Measurements from ENCODE around the gene ZBTB48.
A peak's percentile ranks its signal among the peaks of the same experiment; 100 is the strongest.
"Not testable (repeated sequence)": the region's sequence is repeated elsewhere in the genome, so short reads cannot be mapped to it uniquely, and the experiment has no call there.

Gene ZBTB48

DNA sequence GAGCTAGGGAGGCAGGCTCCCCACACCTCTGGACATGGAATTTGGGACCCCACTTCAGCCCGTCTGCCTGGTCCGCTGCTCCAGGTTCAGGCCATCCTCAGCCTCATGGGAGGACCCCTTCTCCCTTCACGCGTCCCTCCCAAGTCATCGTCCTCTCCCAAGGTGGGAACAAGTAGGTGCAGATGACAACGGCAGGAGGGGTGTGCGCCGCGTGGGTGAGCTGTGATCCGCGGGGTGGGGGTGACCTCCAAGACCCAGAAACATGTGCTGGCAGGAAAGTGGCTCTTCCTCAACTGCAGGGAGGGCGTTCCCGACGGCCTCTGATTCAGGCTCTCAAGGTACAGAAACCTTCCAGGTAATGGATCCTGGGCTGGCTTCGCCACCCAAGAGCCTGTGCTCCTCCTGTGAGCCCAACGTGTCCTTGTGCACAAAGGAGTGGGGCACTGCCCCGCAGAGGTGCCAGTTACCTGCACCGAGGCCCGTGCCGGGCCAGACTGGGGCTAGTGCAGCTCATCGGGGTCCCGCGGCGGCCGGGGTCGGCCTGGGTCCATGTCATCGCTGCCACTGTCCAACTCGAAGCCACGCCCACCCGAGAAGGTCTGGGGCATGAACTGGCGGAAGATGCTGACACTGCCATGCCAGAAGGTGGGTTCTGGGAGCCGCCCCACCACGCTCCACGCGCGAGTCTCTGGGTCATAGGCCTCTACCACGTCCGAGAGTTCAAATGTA is 13.2 kb downstream of the ZBTB48 start:
- DNase-seq, result no peak

DNA sequence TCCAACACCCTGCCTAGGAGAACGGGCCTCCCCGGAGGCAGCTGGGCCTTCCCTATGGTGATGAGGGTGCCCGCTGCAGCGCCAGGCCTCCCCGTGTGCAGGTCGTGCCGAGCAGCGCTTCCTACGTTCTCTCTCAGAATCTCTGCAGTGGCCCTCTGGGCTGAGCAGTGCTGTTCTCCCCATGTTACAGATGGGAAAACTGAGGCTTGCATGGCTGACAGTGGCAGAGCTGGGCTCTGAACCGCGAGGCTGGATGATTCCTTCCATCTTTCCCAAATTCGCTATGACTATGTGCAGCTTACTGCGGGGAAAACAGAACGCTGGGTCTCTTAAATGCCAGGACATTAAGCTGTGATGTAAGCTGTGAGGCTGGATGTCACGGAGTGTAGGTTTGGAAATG is 14.0 kb downstream of the ZBTB48 start:
- no peak for DNase-seq

DNA sequence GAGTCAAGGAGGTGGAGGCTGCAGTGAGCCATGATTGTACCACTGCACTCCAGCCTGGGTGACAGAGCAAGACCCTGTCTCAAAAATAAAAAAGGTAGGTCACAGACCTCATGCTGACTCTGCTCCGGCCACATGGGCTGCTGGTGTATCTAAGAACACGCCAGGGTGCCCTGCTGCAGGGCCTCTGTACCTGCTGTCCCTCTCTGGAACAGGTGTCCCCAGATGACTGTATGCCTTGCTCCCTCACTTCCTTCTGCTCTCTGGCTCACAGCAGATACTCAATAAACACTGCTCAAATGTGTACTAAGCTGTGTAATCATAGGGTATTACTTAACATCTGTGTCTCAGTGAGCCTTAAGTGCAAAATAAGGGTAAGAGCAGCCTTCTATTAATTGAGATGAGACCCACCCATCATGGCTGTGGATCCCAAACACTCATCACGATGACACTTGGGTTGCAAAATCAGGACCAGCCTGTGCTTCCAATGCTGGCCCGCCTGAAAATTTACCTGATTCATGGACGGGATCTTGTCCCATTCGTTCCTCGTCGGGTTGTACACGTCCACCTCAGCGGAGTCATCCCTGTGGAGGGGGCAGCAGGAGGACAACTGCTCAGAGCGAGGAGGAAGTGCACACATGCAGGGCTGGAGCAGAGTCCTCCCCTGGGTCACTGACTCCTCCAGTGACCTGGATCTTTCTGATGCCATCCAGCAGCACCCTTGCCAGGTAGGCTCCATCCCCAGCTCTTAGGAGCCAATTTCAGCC is 15.4 kb downstream of the ZBTB48 start:
- no peak for DNase-seq

DNA sequence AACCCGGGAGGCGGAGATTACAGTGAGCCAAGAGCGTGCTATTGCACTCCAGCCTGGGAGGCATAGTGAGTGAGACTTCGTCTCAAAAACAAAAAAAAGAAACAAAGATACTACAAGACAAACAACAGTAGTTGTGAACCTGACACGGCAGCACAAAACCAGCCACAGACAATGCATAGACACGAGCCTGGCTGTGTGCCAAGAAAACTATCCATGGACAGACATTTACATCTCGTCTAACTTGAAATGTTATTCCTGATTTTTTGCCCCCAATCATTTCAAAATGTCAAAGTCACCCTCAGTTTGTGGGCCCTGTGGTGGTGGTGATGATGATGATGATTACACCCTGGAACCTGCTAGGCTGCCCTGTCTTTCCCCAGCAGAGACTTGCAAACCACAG is 16.6 kb downstream of the ZBTB48 start:
- no peak for DNase-seq

DNA sequence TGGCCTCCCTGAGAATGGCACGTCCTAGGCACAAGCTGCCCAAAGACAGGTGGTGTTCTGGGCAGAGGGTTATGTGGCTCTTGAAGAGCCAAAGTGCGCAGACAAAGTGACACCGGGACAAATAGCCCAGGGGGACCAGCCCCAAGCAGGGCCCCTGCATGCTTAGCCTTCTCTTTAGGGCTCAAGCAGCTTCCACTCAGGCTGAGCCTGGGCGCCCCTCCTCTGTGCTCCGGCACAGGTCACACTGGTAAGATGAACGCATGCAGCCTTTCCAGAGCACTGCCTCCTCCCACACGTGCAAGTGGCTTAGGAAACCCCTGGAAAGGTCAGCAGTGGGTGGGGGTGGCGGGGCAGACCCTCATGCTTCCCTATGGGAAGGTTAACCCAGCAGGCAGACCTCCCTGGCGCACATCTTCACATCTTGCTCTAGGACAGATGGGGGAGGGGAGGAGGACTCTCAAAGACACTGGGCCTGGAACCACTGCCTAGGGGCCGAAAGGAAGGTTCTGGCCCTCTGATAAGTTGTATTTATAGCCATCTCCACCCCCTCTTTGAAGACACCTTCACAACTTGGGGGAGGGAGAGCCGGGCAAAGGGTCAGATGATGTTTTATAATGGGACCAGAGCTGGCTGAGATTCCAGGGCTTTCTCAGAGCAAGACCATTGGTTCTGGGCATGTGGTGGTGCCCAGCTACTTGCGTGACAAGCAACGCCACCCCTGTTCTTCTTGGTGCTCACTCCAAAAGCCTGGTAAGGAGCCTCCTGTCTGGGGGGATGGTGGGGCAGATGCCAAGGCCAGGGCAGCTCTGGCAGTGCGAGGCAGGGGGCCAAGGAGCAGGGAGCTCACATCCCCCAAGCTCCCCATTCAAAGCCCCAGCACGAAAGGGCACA is 17.3 kb downstream of the ZBTB48 start:
- no peak for DNase-seq

DNA sequence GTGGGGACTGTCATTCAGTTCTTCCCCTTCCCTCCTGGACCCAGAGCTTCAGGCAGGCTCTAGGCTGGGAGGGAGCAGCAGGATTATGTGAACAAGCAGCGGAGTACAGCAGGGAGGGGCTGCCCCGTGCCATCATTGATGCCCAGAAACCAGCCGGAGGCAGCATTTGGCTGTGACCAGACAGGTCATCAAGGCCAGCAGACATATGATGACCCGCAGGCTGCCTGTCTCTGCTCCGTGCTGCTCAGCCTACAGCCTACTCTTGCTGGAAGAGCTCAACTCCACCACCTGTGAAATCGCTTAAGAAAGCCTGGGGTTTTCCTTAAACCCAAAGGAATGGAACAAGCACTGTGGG is 18.0 kb downstream of the ZBTB48 start:
- no peak for DNase-seq

DNA sequence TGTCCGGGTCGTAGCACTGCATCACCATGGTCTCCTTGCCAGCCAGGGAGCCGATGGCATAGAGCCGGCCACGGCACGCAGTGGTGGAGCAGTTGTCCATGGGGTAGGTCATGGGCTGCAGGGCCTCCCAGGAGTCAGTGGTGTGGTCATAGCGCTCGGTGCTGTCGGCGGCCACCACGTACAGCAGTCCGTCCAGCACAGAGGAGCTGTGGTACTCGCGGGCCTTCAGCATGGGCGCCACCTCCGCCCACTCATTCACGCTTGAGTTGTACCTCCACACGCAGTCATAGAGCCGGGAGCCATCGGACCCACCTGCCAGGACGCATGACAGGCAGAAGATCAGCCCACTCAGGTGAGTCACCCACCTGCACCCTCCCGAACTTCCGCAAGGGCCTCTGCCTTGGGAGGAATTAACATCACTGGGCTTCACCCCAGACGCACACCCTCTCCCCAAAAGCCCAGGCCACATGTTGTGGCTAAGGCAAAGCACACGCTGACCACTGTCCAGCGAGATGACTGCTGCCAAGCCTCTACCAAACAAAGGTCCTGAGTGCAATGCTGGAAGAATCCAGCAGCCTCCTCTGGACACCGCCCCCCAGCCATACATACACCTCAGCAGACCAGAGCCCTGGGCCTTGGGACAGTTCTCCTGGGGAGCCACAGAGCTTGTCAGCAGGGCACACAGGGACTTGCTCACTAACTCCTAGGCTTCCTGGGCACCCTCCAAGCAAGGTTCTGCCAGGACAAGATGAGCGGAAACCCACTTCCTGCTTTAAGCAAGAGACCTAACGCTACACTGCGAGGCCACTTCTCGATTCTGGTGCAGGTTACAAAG is 19.6 kb downstream of the ZBTB48 start:
- peak; percentile 71 for DNase-seq

DNA sequence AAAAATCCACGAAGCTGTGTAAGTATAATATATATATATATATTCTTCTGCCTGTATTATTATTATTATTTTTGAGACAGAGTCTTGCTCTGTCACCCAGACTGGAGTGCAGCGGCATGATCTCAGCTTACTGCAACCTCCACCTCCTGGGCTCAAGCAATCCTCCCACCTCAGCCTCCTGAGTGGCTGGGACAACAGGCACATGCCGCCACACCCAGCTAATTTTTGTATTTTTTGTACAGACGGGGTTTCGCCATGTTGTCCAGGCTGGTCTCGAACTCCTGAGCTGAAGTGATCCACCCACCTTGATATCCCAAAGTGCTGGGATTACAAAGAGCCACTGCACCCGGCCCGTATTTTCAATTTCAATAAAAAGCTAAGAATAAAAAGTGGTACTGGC is 20.2 kb downstream of the ZBTB48 start:
- not testable (repeated sequence) for DNase-seq

DNA sequence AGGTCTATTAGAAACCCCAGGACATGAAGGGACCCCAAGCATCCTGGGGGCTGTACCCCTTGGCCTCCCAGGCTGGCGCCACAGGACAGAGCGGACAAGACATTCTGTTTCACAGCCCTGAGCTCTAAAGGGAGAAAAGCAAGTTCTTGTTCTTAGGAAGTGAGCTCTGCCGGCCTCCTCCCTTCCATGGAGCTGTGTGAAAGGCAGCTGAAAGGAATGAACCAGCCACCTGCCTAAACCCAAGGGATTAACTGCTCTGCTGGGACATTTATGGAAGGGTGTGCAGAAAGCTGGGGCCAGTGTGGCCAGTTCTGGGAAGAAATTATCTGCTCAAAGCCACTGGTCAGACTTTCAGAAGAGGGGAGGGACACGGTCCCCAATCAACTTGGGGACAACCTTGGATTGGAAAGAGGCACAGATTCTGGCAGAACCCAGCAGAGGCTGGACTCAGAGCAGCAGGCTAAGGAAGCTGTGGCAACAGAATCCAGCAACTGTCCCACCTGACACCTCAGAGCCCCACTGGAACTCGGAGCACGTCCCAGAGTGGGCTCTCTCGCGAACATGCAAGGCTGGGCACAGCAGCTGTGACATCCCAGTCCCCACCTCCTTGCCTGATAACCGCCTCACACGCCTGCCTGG is 20.7 kb downstream of the ZBTB48 start:
- no peak for DNase-seq

DNA sequence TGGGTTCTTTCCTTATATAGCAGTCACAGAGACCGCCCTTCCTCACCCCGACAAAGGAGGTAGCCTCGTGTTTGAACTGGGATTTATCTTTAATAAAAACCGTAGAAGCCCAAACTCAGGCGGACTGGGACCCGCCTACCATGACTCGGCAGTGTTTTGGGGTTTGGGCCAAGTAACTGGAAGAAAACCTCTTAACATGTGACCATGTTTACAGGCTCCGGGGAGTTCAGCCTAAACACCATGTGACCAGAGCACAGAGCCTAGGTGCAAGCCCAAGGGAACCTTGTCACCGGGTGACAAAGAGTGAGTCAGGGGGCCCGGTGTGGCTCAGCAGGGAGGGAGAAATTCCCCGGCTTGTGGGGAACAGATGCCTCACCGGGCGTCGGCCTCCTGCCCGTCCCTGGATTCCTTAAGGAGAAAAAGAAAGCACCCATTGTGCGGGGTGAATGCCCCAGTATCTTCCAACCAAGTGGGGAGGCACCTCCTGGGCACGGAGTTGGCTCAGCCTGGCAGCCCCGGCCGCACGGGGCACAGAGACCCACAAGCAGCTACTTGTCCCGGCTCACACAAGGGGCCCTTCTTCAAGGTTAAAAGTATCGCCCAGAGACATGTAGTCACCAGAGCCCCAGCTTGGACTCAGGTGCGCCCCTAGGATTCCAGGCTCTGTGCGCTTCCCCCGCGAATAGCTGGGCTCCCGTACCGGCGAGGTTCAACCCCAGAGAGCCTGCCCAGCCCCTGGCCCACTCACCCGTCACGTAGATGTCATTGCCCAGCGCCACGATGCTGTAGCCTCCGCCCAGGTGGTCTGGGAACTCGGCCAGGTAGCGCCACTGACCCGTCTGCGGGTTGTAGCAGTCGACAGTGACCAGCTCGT is 21.5 kb downstream of the ZBTB48 start:
- peak; percentile 88 for DNase-seq

DNA sequence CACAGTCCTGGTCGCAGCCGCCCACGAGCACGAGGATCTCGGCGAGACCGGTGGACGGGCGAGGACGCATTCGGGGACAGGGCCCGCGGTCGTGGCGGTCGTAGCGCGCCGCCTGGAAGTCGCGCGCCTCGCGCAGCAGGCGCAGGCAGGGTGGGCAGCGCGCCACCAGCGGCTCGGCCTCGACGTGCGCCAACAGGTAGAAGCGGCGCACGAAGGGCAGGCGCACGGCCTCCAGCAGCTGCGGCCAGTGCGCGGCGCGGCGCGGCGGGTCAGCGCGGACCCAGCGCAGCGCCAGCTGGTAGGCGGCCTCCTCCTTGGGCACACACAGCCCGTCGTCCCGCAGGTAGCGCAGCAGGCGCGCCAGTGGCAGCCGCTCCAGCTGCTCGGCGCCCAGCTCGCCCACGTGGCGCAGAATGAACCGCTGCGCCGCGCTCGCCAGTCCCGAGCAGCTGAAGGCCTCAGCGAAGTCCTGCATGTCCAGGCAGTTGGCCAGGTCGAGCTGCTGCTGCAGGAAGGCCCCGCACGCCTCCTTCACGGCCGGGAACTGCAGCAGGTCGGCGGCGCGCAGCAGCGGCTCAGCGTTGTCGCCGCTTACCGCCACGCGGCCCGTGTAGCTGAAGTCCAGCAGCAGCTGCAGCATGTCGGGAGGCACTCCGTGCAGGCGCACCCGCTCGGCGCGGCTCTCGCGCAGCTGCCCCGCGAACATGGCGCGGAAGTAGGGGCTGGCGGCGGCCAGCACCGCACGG is 22.3 kb downstream of the ZBTB48 start:
- DNase-seq, result peak; percentile 48

DNA sequence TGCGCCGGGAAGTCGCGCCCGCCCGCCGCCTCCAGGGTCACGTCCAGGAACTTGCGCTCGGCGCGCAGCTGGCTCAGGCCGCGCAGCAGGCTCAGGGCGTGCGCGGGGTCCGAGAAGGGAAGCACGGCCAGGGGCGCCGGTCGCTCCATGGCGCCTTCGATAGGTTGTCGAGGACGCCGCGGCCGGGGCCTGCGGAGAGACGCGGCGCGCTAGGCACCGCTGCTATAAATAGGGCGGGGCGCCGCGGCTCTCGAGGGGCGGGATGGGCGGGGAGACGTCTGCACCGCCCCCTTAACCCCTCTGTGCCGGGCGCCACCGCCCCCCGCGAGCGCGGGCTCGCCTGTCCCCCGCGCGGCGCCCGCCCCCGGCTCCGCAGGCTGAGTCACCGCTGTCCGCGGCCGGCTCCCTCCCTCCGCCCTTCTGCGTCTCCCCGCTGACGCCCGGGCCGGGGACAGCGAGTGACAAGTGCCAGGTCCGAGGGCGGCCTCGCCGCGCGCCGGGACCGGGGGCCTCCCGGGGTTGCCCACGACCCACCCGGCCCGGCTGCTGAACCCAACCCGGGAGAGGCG is 23.0 kb downstream of the ZBTB48 start, which contains the start of gene KLHL21:
TSS of gene KLHL21 (minus strand) at position 201 of the 569 bp plus-strand sequence. CDS start at position 149, 52 bp downstream.
- peak; percentile 90 for DNase-seq

DNA sequence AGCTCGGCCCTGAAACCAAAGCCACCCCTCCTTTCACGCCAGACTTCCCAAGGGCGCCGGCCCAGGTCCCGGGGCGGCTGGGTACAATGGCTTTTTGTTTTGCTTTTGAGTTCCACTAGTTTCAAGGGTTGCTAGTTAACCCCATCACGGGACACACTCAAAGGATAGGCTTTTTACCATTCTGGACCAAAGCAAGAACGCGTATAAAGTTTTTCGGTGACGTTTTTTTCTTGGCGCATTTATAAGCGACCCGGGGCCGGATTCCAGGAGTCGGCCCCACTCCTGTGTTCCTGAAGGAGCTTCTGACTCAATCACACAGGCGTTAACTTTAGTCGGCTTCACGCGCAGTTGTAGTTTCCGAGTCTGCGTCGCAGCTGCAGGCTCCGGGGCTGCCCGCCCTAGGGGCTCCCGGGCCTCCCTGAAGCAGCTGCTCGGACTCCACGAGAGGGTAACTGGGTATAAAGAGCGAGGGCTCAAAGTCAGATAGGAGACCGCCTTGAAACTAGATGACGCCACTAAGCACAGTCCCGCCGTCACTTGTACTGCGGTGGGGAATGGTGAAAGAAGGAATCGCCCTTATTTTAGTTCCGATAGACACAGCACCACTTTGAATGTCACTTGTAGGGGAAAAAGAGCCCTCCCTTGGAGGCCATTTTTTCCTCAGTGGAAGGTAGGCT is 23.6 kb downstream of the ZBTB48 start:
- DNase-seq, result peak; percentile 72

DNA sequence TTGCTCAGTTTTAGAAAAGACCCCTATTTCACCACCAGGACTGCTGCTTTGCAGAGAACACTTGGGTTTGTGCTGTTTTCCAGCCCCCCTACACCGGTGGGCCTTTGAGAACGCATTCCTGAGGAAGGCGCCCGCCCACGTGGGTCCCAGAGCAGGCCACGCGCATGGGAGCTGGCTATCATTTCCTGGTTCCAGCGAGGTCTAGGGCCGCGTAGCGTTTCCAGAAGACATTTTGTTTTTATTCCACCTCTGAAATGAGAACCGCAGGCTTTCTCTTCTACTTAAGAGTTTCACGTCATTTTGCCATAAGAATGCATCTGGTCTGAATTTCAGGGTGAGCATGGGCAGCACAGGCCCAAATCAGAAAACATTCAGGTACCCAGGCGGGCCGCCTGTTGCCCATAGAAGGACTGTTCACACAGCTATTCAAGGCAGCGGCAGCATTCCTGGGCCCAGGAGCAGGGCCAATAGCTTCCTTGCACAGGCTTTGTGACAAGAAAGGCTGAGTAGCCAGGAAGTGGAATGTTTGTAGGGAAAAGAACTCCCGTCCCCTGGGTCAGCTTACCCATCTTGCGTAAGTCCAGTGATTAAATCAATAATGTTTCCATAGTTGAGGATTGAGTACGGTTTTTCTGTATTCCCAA is 24.2 kb downstream of the ZBTB48 start:
- DNase-seq, result peak; percentile 59

DNA sequence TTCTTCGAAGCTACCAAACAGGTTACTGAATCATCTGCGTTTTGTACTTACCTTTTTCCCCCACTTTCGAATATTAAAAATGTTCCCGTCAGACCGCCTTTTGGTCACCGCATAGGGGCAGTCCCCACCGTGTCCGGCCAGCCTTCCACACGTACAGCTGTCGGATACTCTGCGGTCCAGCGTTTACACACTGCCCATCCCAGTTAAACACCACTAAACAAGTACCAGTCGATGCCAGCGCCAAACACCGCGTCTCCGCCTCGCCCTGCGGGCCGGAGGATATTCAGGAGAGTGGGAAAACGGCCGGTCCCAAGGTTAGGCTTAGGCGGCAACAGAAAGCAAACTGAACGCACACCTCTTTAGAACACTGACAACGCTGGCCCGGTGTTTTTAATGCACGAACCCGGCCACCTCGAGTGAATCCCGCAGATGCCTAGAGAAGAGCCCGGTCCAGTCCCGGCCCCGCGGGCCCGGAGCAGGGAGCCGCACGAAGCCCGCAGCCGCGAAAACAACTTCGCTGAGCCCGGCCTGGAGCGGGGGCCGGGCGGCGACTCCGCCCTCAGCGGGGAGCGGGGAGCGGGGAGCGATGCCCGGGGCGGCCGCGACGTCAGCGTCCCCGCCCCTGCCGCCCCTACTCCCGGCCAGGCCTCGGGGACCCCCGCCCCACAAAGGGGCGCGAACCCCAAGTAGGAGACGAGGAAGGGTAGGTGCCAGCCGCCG is 33.0 kb downstream of the ZBTB48 start:
- DNase-seq, result no peak

DNA sequence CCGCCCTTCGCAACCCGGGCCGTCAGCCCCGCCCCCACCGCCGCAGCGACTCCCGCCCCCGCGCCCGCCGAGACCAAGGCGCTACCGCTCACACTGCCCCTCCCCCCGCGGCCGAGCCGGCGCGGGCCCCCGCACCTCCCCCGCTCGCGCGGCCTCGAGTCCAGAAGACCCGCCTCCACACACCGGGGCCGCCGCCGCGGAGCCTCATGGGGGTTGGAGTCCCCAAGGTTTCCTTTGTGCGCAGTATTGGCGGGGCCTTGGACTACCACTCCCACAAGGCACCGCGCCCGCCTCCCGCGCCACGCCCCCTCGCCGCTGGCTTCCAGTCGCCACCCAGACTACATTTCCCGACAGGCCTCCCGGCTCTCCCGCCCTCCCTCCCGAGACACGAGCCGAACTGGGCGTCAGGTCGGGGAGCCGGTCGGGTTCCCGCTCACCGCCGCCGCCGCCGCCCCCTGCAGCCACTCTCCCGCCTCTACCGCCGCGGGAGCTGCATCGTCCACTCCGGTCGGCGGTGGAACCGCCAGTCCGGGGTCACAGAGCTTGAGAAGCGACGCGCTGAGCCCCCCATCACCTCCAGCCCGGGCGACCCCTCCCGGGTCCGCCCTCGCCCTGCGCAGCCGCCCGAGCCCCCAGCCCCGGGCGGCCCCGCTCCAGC is 33.7 kb downstream of the ZBTB48 start, which contains the start of gene PHF13:
TSS of gene PHF13 (plus strand) at position 371 of the 658 bp plus-strand sequence. CDS start 336 bp downstream, outside the sequence.
- peak; percentile 100 for DNase-seq

Measured in stimulated activated CD8-positive, alpha-beta memory T cell treated with anti-CD3 and anti-CD28 coated beads, Interleukin-4, amount 100 ng/mL, for 48 hours (primary cell).